ENCODE results near the gene ACACB. TPM values are rescaled to one million over a fixed set of nuclear protein-coding genes. Genes with fewer than 3 reads are reported as not detected.

Gene ACACB
- total and polyA plus RNA-seq, 2 donors (not counting 3 experiments of a cell fraction or from before 2014, with no cell fraction given): 1.3 to 5.7 TPM

- CTCF ChIA-PET: no interaction called here
- Histone ChIP-seq H3K27me3 (ENCODE audit: control insufficient read depth in 2 of 2, insufficient read depth in 2 of 2, low read length in 2 of 2) (no peaks in the 10 kb centered on the region), H3K27ac (ENCODE audit: insufficient read depth, low read depth, low read length) (no peak overlapping the region), H3K9ac (replicated peaks; ENCODE audit: extremely low read depth, insufficient read depth, low read length) (no peak overlapping the region), H4K20me1 (replicated peaks; ENCODE audit: control insufficient read depth, extremely low read depth, insufficient read depth, low read length) (no peaks in the 10 kb centered on the region), H3K79me2 (ENCODE audit: control insufficient read depth, insufficient read depth, low read length) (no peaks in the 10 kb centered on the region), H3K9me1 (replicated peaks; ENCODE audit: control insufficient read depth, extremely low read depth, insufficient read depth, low read length) (no peaks in the 10 kb centered on the region), H3K36me3 (ENCODE audit: control insufficient read depth in 2 of 2, extremely low read depth in 1 of 2, insufficient read depth in 2 of 2, low read length in 2 of 2) (peaks cover 0 to 2% of the 10 kb centered on the region in 2 experiments), H2AFZ (ENCODE audit: low read depth, low read length) (no peak overlapping the region), H3K4me3 (replicated peaks in 1 of 3; ENCODE audit: insufficient read depth in 1 of 3, low read depth in 1 of 3, low read length in 3 of 3) (no peak overlapping the region), H3K4me2 (ENCODE audit: insufficient read depth, low read length) (no peak overlapping the region), H3K4me1 (ENCODE audit: control insufficient read depth, extremely low read depth, insufficient read depth, low read length) (no peaks in the 10 kb centered on the region), H3K9me3 (replicated peaks; ENCODE audit: control insufficient read depth, insufficient read depth, low read length) (no peaks in the 10 kb centered on the region)
- intact Hi-C loops (cut with micrococcal nuclease): no loop called here
- TF ChIP-seq JUN (IDR thresholded peaks at IDR 0.05; ENCODE audit: borderline replicate concordance, insufficient read depth, insufficient read length, low read depth): no peak
- no peak for TF ChIP-seq MAX (IDR thresholded peaks at IDR 0.05; ENCODE audit: insufficient read depth, insufficient read length)
- TF ChIP-seq EZH2 (IDR thresholded peaks at IDR 0.05; ENCODE audit: borderline replicate concordance, low read depth, low read length, severe bottlenecking): no peak
- no peak for TF ChIP-seq CTCF (IDR thresholded peaks at IDR 0.05; ENCODE audit: extremely low read depth in 1 of 2, insufficient read depth in 1 of 2, low read depth in 1 of 2, low read length in 2 of 2)
- no peak for TF ChIP-seq FOS (IDR thresholded peaks at IDR 0.05; ENCODE audit: borderline replicate concordance, insufficient read depth, low read length)
- TF ChIP-seq MYC (IDR thresholded peaks at IDR 0.05; ENCODE audit: low read depth, low read length): no peak
- no peak for DNase-seq (ENCODE audit: low read depth, low spot score)
- no TSS peak for BruUV-seq (replicated peaks)
- dilution Hi-C loops (cut with MboI; ENCODE audit: extremely low pct_ligation_motif_present, low sequenced_read_pairs): no loop called here
- no peak for FAIRE-seq
- POLR2A ChIA-PET: no interaction called here
These were observed 41.5 kb upstream of the ACACB start for GRCh38 chr12:109074866-109075265.

GRCh38 chr12:109082751-109083150 is 33.6 kb upstream of the ACACB start:
- CTCF ChIA-PET: no interaction called here
- FAIRE-seq (no peak), DNase-seq (ENCODE audit: low read depth, low spot score) (no peak)
- Histone ChIP-seq H3K79me2 (ENCODE audit: control insufficient read depth, insufficient read depth, low read length) (no peaks in the 10 kb centered on the region), H3K9ac (replicated peaks; ENCODE audit: extremely low read depth, insufficient read depth, low read length) (no peak overlapping the region), H3K27ac (ENCODE audit: insufficient read depth, low read depth, low read length) (no peak overlapping the region), H3K36me3 (ENCODE audit: control insufficient read depth in 2 of 2, extremely low read depth in 1 of 2, insufficient read depth in 2 of 2, low read length in 2 of 2) (peaks cover 10 to 19% of the 10 kb centered on the region in 2 experiments), H4K20me1 (replicated peaks; ENCODE audit: control insufficient read depth, extremely low read depth, insufficient read depth, low read length) (no peaks in the 10 kb centered on the region), H3K27me3 (ENCODE audit: control insufficient read depth in 2 of 2, insufficient read depth in 2 of 2, low read length in 2 of 2) (no peaks in the 10 kb centered on the region), H3K4me1 (ENCODE audit: control insufficient read depth, extremely low read depth, insufficient read depth, low read length) (no peaks in the 10 kb centered on the region), H3K4me2 (ENCODE audit: insufficient read depth, low read length) (no peak overlapping the region), H3K9me3 (replicated peaks; ENCODE audit: control insufficient read depth, insufficient read depth, low read length) (no peaks in the 10 kb centered on the region), H3K4me3 (replicated peaks in 1 of 3; ENCODE audit: insufficient read depth in 1 of 3, low read depth in 1 of 3, low read length in 3 of 3) (no peak overlapping the region), H2AFZ (ENCODE audit: low read depth, low read length) (no peak overlapping the region), H3K9me1 (replicated peaks; ENCODE audit: control insufficient read depth, extremely low read depth, insufficient read depth, low read length) (no peaks in the 10 kb centered on the region)
- POLR2A ChIA-PET: no interaction called here
- intact Hi-C loops (cut with micrococcal nuclease): no loop called here
- no peak for TF ChIP-seq MYC (IDR thresholded peaks at IDR 0.05; ENCODE audit: low read depth, low read length)
- no peak for TF ChIP-seq POLR2A (IDR thresholded peaks at IDR 0.05; ENCODE audit: low read depth, low read length)
- TF ChIP-seq POLR2AphosphoS5 (IDR thresholded peaks at IDR 0.05; ENCODE audit: insufficient read depth, low read depth, low read length): no peak
- TF ChIP-seq JUN (IDR thresholded peaks at IDR 0.05; ENCODE audit: borderline replicate concordance, insufficient read depth, insufficient read length, low read depth): no peak
- dilution Hi-C loops (cut with MboI; ENCODE audit: extremely low pct_ligation_motif_present, low sequenced_read_pairs): no loop called here
- no TSS peak for BruUV-seq (replicated peaks)

Data from endothelial cell of umbilical vein (primary cell).